DND-41 (cell line): ENCODE measurements around the gene DUOX2.

Experiments used
- ATAC-seq: fragments of 200-7000 bp; cut with Tn5 transposase; 3 replicates; pipeline ENCODE4 v1.9.1; 2021; ENCODE audit warnings: low read depth; ENCODE audit not compliant: insufficient read depth
- DNase-seq: peaks from one replicate; pipeline ENCODE4 v3.0.0-alpha.2; 2020
- H2AFZ ChIP-seq: 2 replicates; pipeline ENCODE4 v1.6.0; 2012; ENCODE audit warnings: low read depth, low read length
- H3K27ac ChIP-seq: 2 replicates; pipeline ENCODE4 v1.5.1; 2012; ENCODE audit warnings: low read length, inconsistent platforms
- H3K27me3 ChIP-seq: fragments of 200-600 bp; sonication (generic); 2 replicates; pipeline ENCODE4 v1.6.0; 2012; ENCODE audit warnings: low read length, mild to moderate bottlenecking, inconsistent platforms; ENCODE audit not compliant: insufficient read depth, poor library complexity
- H3K36me3 ChIP-seq: 2 replicates; pipeline ENCODE4 v1.5.1; 2012; ENCODE audit warnings: low read length, inconsistent platforms; ENCODE audit not compliant: insufficient read depth
- H3K4me1 ChIP-seq: 2 replicates; pipeline ENCODE4 v1.5.1; 2012; ENCODE audit warnings: mild to moderate bottlenecking, low read length; ENCODE audit not compliant: insufficient read depth
- H3K4me2 ChIP-seq: 2 replicates; pipeline ENCODE4 v1.6.0; 2012; ENCODE audit warnings: mild to moderate bottlenecking, moderate library complexity, low read length, inconsistent platforms; ENCODE audit not compliant: insufficient read depth
- H3K4me3 ChIP-seq, 2 experiments: fragments of 200-600 bp in 1 of 2; shearing (Covaris generic) in 1 of 2; 2 replicates each; pipeline ENCODE4 v1.5.1; 2012 to 2016; ENCODE audit warnings: inconsistent platforms in 2 of 2, low read length in 2 of 2, mild to moderate bottlenecking in 2 of 2, low read depth in 1 of 2, moderate library complexity in 1 of 2
- H3K79me2 ChIP-seq: 2 replicates; pipeline ENCODE4 v1.6.0; 2012; ENCODE audit warnings: low read length, inconsistent platforms; ENCODE audit not compliant: insufficient read depth
- H3K9ac ChIP-seq: 2 replicates; pipeline ENCODE4 v1.6.0; 2012; ENCODE audit warnings: low read depth, mild to moderate bottlenecking, inconsistent platforms, low read length, moderate library complexity
- H3K9me3 ChIP-seq: 2 replicates; pipeline ENCODE4 v1.5.1; 2012; ENCODE audit warnings: low read length, moderate library complexity, mild to moderate bottlenecking, inconsistent platforms; ENCODE audit not compliant: insufficient read depth, severe bottlenecking
- H4K20me1 ChIP-seq: 2 replicates; pipeline ENCODE4 v1.6.0; 2012; ENCODE audit warnings: low read length; ENCODE audit not compliant: insufficient read depth
- CTCF ChIP-seq: IDR thresholded peaks from 2 replicates; pipeline ENCODE4 v1.5.1; 2012; ENCODE audit warnings: borderline replicate concordance, low read length, moderate library complexity, mild to moderate bottlenecking; ENCODE audit not compliant: poor library complexity, severe bottlenecking; ENCODE audit errors: extremely low read depth
- EZH2 ChIP-seq: IDR thresholded peaks from 3 replicates; pipeline ENCODE4 v1.6.1; 2012; ENCODE audit warnings: borderline replicate concordance, low read depth, mild to moderate bottlenecking, moderate library complexity, low read length, inconsistent platforms; ENCODE audit not compliant: severe bottlenecking

Gene DUOX2

GRCh38 chr15:45132844-45133560, 19.0 kb upstream of the DUOX2 start:
- H3K27me3 ChIP-seq = no peaks in the 10 kb centered on the region
- no peak overlapping the region for H3K4me2 ChIP-seq
- no peak overlapping the region for H3K27ac ChIP-seq
- H3K36me3 ChIP-seq = no peaks in the 10 kb centered on the region
- ATAC-seq (no peak), DNase-seq (no peak)
- H2AFZ ChIP-seq = no peak overlapping the region
- no peaks in the 10 kb centered on the region for H3K9me3 ChIP-seq
- no peak overlapping the region for H3K4me3 ChIP-seq
- no peak overlapping the region for H3K9ac ChIP-seq
- no peaks in the 10 kb centered on the region for H3K79me2 ChIP-seq
- H3K4me1 ChIP-seq = no peaks in the 10 kb centered on the region
- TF ChIP-seq EZH2 (no peak), CTCF (no peak)
- no peaks in the 10 kb centered on the region; the same call in 1 of the 2 replicates for H4K20me1 ChIP-seq

- Histone ChIP-seq H3K9me3 (no peaks in the 10 kb centered on the region), H3K36me3 (no peaks in the 10 kb centered on the region), H3K4me1 (no peaks in the 10 kb centered on the region), H3K4me3 (no peak overlapping the region), H4K20me1 (no peaks in the 10 kb centered on the region; the same call in 1 of the 2 replicates), H3K9ac (no peak overlapping the region), H2AFZ (no peak overlapping the region), H3K27ac (no peak overlapping the region), H3K79me2 (no peaks in the 10 kb centered on the region), H3K4me2 (no peak overlapping the region), H3K27me3 (no peaks in the 10 kb centered on the region)
- ATAC-seq (no peak), DNase-seq (no peak)
- TF ChIP-seq CTCF (no peak), EZH2 (no peak)
Measured at GRCh38 chr15:45131510-45131909, 17.5 kb upstream of the DUOX2 start.

- no peak for DNase-seq
- H3K4me3 ChIP-seq = no peak overlapping the region
- H2AFZ ChIP-seq = no peak overlapping the region
- H3K36me3 ChIP-seq = no peaks in the 10 kb centered on the region
- H3K79me2 ChIP-seq = no peaks in the 10 kb centered on the region
- no peak overlapping the region for H3K9ac ChIP-seq
- TF ChIP-seq EZH2 (no peak), CTCF (no peak)
- ATAC-seq = no peak
- H3K4me1 ChIP-seq = no peaks in the 10 kb centered on the region
- no peaks in the 10 kb centered on the region for H3K9me3 ChIP-seq
- H3K27me3 ChIP-seq = peaks cover 4% of the 10 kb centered on the region
- H3K27ac ChIP-seq = no peak overlapping the region
- no peak overlapping the region for H3K4me2 ChIP-seq
- no peaks in the 10 kb centered on the region; the same call in 1 of the 2 replicates for H4K20me1 ChIP-seq
Measured at GRCh38 chr15:45130291-45131000, 16.5 kb upstream of the DUOX2 start.
